Upper lobe of left lung (tissue), 6 donors: ENCODE results near the gene MCTS1. TPM values are rescaled to one million over a fixed set of nuclear protein-coding genes. Genes with fewer than 3 reads are reported as not detected.
"Not testable (repeated sequence)": the region's sequence is repeated elsewhere in the genome, so short reads cannot be mapped to it uniquely, and the experiment has no call there.

Experiments
- ATAC-seq, 2 donors: fragments of 200-7000 bp; cut with Tn5 transposase; one replicate each; pipeline ENCODE4 v1.9.1; 2022; ENCODE audit warnings: mild to moderate bottlenecking in 2 of 2, moderate library complexity in 2 of 2; ENCODE audit not compliant: low FRiP score in 2 of 2
- DNase-seq, 2 donors: peaks; one replicate each; pipeline ENCODE4 v3.0.0-alpha.2; 2019 to 2020
- H3K27ac ChIP-seq, 4 donors: fragments of 200-600 bp; sonication (generic); one replicate each; pipeline ENCODE4 v1.5.1; 2016 to 2019
- H3K27me3 ChIP-seq, 4 donors: fragments of 200-600 bp; sonication (generic); one replicate each; pipeline ENCODE4 v1.5.1; 2017 to 2019
- H3K36me3 ChIP-seq, 4 donors: fragments of 200-600 bp; sonication (generic); one replicate each; pipeline ENCODE4 v1.5.1; 2016 to 2019
- H3K4me1 ChIP-seq, 4 donors: fragments of 200-600 bp; sonication (generic); one replicate each; pipeline ENCODE4 v1.5.1; 2018 to 2019
- H3K4me3 ChIP-seq, 4 donors: fragments of 200-600 bp; sonication (generic); one replicate each; pipeline ENCODE4 v1.5.1; 2017 to 2019; ENCODE audit warnings: mild to moderate bottlenecking in 2 of 4, moderate library complexity in 1 of 4
- H3K9me3 ChIP-seq, 4 donors: fragments of 200-600 bp; sonication (generic); one replicate each; pipeline ENCODE4 v1.5.1; 2018 to 2019
- EP300 ChIP-seq, 4 donors: sonication (generic); formaldehyde crosslinking; IDR thresholded peaks; one replicate each; pipeline ENCODE4 v1.5.1; 2017; ENCODE audit warnings: antibody characterized with exemption in 4 of 4, control low read depth in 2 of 4
- POLR2A ChIP-seq, 4 donors: fragments of 450-650 bp; IDR thresholded peaks; one replicate each; pipeline ENCODE4 v1.5.1; 2016 to 2017; ENCODE audit warnings: antibody characterized with exemption in 4 of 4, mild to moderate bottlenecking in 2 of 4
- POLR2AphosphoS5 ChIP-seq, 2 donors: sonication (generic); formaldehyde crosslinking; IDR thresholded peaks; one replicate each; pipeline ENCODE4 v1.5.1; 2017; ENCODE audit warnings: antibody characterized with exemption in 2 of 2
- WGBS, 2 donors: methylation state at CpG; one replicate each; pipeline ENCODE4 v1.1.5; 2017 to 2018; 5-methylcytosine and 5-hydroxymethylcytosine counted together
- total RNA-seq, 6 donors: library from RNA; depleted of rRNA in 4 of 6; stranded (reverse); fragments of >200 nt in 4 of 6; gene quantifications; one replicate each; pipeline versions ENCODE4 v1.1.0 to v1.2.1, GENCODE V29; 2016 to 2021
- TF ChIP-seq, protein P1 (sequence below), 6 experiments: fragments of 450-650 bp in 4 of 6; fragments of 200-600 bp in 2 of 6; sonication (generic) in 2 of 6; IDR thresholded peaks; one replicate each; pipeline ENCODE4 v1.5.1; 2016 to 2019; ENCODE audit warnings: antibody characterized with exemption in 6 of 6
- donor health status: DM: no; HTN: no; CAD: no; lungs with moderate emphysema.
- donor health status: DM: no; HTN: yes; CAD: no; lungs with severe emphysema.

MCTS1 gene
- total RNA-seq, 6 donors from 2014 or later, result 4.8 to 28.3 (median 22.1) TPM

DNA sequence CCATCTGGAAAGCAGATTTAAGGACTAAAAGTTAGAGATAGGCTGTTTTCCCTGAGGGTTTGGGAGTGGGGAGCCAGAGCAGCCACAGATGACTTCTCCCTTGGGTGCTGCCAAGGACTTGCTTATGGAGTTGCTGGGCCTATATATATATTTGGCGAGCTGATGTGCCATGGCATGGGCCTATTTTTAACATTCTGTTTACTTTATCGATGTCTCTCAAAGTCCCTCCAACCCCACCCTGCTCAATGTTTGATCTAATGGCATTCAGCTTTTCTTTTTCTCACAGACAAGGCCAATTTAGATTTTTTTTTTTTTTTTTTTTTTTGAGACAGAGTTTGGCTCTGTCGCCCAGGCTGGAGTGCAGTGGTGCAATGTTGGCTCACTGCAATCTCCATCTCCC is 37.1 kb upstream of the MCTS1 start:
- TF ChIP-seq POLR2A (IDR thresholded peaks at IDR 0.05) (no peak), POLR2AphosphoS5 (IDR thresholded peaks at IDR 0.05) (no peak), EP300 (IDR thresholded peaks at IDR 0.05) (no peak)
- TF ChIP-seq, protein P1, sequence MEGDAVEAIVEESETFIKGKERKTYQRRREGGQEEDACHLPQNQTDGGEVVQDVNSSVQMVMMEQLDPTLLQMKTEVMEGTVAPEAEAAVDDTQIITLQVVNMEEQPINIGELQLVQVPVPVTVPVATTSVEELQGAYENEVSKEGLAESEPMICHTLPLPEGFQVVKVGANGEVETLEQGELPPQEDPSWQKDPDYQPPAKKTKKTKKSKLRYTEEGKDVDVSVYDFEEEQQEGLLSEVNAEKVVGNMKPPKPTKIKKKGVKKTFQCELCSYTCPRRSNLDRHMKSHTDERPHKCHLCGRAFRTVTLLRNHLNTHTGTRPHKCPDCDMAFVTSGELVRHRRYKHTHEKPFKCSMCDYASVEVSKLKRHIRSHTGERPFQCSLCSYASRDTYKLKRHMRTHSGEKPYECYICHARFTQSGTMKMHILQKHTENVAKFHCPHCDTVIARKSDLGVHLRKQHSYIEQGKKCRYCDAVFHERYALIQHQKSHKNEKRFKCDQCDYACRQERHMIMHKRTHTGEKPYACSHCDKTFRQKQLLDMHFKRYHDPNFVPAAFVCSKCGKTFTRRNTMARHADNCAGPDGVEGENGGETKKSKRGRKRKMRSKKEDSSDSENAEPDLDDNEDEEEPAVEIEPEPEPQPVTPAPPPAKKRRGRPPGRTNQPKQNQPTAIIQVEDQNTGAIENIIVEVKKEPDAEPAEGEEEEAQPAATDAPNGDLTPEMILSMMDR (IDR thresholded peaks at IDR 0.05), result no peak
- DNase-seq, result no peak
- H3K4me3 ChIP-seq, result no peak overlapping the region
- H3K27ac ChIP-seq, result no peak overlapping the region
- H3K9me3 ChIP-seq, result no peaks in the 10 kb centered on the region
- no peaks in the 10 kb centered on the region for H3K27me3 ChIP-seq
- peaks cover 0 to 8% (median 3%) of the 10 kb centered on the region in 4 donors for H3K4me1 ChIP-seq
- no peak for ATAC-seq
- H3K36me3 ChIP-seq, result no peaks in the 10 kb centered on the region
- 93 to 94% methylated on average over 3 of the region's 3 CpGs for WGBS, 2 donors

DNA sequence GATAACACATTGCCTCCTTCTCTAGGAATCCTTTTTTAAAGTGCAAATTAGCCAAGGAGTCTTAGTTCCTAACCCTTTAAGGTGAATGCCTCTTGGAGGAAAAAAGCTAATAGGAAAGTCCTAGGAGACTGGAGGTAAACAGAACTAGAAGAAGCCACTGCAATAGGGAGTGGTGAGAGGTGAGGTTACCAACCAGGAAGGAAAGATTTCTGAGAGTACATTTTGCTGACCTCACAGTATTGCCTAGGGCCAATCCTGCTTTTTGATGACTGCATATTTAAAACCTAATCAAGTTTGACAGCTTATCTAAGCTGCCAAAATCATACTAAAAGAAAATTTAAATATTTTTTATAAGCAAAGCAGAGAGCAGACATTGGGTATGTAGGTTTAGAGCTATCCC is 35.9 kb upstream of the MCTS1 start:
- Histone ChIP-seq H3K4me3 (no peak overlapping the region), H3K27ac (no peak overlapping the region), H3K36me3 (no peaks in the 10 kb centered on the region), H3K9me3 (no peaks in the 10 kb centered on the region), H3K27me3 (no peaks in the 10 kb centered on the region), H3K4me1 (no peaks in the 10 kb centered on the region)
- no peak for DNase-seq
- no peak for ATAC-seq
- TF ChIP-seq EP300 (IDR thresholded peaks at IDR 0.05) (no peak), POLR2A (IDR thresholded peaks at IDR 0.05) (no peak), POLR2AphosphoS5 (IDR thresholded peaks at IDR 0.05) (no peak)
- TF ChIP-seq, protein P1 (IDR thresholded peaks at IDR 0.05), result no peak

DNA sequence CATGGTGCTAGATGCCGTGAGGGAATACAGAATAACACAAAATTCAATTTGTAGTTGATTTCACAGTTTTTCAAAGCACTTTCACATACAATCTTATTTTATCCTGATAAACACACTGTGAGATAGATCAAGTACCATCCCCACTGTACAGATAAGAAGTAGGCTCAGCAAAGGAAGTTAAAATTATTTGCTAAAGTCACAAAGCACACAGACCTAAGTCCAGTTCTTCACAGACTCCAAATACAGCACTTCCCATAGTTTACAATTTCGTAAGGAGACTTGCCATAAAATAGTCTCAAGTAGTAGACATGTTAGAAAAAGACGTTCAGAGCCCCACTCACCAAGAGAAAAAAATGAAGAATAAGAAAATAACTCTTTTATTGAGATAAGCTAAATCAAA is 35.3 kb upstream of the MCTS1 start:
- no peaks in the 10 kb centered on the region for H3K9me3 ChIP-seq
- no peak overlapping the region for H3K27ac ChIP-seq
- no peak for ATAC-seq
- H3K4me1 ChIP-seq, result no peaks in the 10 kb centered on the region
- no peak overlapping the region for H3K4me3 ChIP-seq
- H3K27me3 ChIP-seq, result no peaks in the 10 kb centered on the region
- no peak for TF ChIP-seq EP300 (IDR thresholded peaks at IDR 0.05)
- H3K36me3 ChIP-seq, result no peaks in the 10 kb centered on the region
- no peak for DNase-seq
- 64 to 65% methylated on average over 3 of the region's 3 CpGs for WGBS, 2 donors

DNA sequence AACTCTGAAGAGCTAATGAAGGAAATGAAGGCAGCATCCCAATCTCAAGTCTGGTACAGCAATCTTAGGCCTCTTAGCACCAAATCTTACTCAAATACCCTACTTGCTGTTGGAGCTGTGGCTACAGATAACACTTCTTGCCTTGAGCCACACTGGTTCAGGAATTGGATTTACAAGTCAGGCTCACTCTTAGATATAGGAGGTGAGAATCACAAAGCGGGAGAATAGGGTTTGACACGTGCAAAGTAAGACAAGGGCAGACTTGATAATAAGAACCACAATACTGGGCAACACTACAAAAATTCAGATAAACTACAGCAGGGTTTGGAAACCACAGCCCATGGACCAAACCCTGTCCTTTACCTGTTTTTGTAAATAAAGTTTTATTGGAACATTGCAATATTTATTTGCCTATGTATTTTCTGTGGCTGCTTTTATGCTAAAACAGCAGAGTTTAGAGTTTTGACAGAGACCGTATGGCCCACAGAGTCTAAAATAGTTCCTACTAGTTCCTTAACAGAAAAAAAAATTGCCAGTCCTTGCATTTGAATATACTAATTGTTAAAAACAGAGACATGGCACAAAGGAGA is 33.8 kb upstream of the MCTS1 start:
- no peaks in the 10 kb centered on the region for H3K9me3 ChIP-seq
- H3K27ac ChIP-seq, result no peak overlapping the region
- H3K4me1 ChIP-seq, result no peaks in the 10 kb centered on the region
- no peak for DNase-seq
- TF ChIP-seq POLR2A (IDR thresholded peaks at IDR 0.05), result no peak
- TF ChIP-seq EP300 (IDR thresholded peaks at IDR 0.05), result no peak
- no peak for TF ChIP-seq POLR2AphosphoS5 (IDR thresholded peaks at IDR 0.05)
- TF ChIP-seq, protein P1 (IDR thresholded peaks at IDR 0.05), result no peak
- WGBS, 2 donors, result 72 to 79% methylated on average over 3 of the region's 3 CpGs
- H3K27me3 ChIP-seq, result no peaks in the 10 kb centered on the region
- no peak for ATAC-seq
- H3K36me3 ChIP-seq, result no peaks in the 10 kb centered on the region
- H3K4me3 ChIP-seq, result no peak overlapping the region

DNA sequence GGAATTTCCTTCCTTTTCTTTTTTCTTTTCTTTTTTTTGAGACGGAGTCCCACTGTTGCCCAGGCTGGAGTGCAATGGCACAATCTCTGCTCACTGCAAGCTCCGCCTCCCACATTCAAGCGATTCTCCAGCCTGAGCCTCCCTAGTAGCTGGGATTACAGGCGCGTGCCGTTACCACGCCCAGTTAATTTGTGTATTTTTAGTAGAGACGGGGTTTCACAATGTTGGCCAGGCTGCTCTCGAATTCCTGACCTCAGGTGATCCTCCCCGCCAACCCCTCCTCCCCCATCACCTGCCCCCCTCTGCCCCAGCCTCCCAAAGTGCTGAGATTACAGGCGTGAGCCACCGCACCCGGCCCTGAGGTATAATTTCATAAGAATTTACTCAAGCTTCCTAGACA is 30.1 kb upstream of the MCTS1 start:
- not testable (repeated sequence) for H3K4me3 ChIP-seq, H3K36me3 ChIP-seq, H3K9me3 ChIP-seq, H3K4me1 ChIP-seq, H3K27me3 ChIP-seq, ATAC-seq, DNase-seq, H3K27ac ChIP-seq
- 84 to 97% methylated on average over 12 to 13 of the region's 13 CpGs for WGBS, 2 donors

DNA sequence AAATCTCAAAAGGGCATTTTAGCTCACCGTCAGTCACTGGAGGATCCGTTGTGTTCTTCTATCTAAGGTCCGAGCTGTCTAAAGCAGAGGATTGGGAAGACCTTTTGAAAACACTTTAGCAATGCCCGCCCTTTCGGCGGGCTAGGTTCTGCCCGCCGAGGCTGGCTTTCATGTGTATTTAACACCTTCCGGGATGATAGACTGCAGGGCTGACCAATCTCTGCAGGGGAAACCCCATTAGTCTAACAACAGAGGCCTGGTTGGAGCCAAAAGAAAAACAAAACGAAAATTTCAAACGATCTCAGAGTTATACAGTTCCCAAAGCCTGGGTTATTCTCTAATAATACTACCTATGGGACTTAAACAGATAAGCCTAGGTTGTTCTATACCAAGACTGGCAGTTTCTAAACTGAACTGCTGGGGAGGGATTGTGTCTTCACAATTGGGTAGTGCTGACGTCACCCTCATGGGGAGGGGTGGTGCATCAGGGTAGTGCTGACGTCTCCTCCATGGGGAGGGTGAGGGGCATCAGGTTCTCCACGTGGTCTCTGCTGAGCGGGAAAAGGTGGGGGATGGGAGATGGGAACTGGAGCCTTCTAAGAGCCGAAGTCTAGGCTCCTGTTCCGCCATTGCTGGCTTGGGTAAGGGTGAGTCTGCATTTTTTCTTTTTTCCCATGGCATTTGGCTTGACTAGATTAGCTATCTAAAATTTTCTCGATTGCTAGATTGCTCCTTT is 28.4 kb upstream of the MCTS1 start:
- Histone ChIP-seq H3K27me3 (no peaks in the 10 kb centered on the region), H3K4me1 (no peaks in the 10 kb centered on the region), H3K9me3 (no peaks in the 10 kb centered on the region), H3K27ac (no peak overlapping the region), H3K4me3 (no peak overlapping the region), H3K36me3 (no peaks in the 10 kb centered on the region)
- DNase-seq (no peak), ATAC-seq (no peak)
- TF ChIP-seq POLR2A (IDR thresholded peaks at IDR 0.05) (no peak), EP300 (IDR thresholded peaks at IDR 0.05) (no peak), POLR2AphosphoS5 (IDR thresholded peaks at IDR 0.05) (no peak)
- TF ChIP-seq, protein P1 (IDR thresholded peaks at IDR 0.05), result no peak
- WGBS, 2 donors, result 75 to 99% methylated on average over 11 to 18 of the region's 18 CpGs
